ENCODE data around the gene MYO10. TPM values are rescaled to one million over a fixed set of nuclear protein-coding genes. Genes with fewer than 3 reads are reported as not detected.
"Not testable (repeated sequence)": the region's sequence is repeated elsewhere in the genome, so short reads cannot be mapped to it uniquely, and the experiment has no call there.

The MYO10 gene
- 35.3 TPM for polyA plus RNA-seq (ENCODE audit: insufficient read length)

DNA sequence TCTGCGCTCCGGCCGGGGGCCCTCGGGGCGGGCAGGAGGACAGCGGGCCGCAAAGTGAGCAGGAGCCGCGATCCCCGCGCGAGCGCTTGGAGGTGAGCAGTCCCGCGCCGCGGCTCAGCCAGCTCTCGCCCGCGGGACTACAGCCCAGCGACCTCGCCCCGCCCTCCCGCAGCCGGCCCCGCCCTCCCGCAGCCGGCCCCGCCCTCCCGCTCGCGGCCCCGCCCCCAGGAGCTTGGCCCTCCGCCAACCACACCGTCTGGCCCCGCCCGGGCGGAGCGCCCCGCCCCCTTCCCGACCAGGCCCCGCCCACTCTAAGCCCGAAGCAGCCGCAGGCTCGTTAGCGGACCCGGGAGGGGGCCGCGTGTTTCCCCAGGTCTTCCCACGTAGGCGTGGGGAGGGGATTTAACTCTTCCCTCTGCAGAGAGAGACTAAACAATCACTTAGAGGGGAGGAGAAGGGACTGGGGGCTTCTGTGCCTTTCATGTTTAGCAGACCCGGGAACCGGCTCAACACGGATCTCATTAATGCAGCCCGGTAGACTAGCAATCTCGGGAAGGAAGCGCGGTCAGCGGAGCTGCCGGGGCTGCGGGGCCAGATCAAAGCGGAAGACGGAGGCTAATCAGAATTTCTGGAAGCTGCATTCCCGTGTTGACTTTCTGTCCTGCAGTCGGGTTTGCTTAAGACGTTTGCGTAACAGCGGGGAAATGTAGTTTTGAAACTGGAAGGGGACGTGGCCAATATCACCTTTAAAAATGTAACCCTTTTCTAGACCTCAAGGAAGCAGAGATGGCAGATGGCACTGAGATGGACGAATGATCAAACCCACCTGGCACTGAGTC is at the start of gene MYO10:
Gene MYO10 (minus strand): TSS at position 139 of the 839 bp plus-strand sequence. CDS start 480 bp downstream, outside the sequence.
- peak; percentile 70 for DNase-seq

DNA sequence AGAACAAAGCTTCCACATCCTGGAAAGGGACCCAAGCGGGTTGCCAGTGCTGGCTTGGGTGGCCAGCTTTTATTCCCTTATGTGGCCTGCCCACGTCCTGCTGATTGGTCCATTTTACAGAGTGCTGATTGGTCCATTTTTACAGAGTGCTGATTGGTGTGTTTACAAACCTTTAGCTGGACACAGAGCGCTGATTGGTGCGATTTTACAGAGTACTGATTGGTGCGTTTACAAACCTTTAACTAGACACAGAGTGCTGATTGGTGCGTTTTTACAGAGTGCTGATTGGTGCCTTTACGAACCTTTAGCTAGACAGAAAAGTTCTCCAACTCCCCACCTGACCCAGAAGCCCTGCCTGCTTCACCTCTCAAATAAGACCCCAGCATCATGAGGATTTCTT is 49.2 kb upstream of the MYO10 start:
- not testable (repeated sequence) for DNase-seq

DNA sequence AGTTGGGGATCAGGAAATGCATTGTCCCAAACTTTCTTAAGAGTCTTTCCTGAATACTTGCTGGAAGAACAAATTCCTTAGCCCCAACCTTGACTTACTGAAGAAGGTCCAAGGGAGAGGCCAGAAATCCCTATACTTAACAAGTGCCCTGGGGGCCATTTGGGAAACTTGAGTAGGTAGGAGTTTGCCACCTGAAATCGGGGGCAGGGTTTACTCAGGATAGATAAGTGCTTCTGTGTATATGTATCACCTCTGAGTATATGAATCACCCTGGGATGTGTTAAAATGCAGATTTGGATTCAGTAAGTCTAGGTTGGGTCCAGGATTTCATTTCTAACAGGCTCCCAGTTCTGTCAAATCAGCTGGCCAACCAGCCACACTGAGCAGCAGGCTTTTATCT is 47.9 kb upstream of the MYO10 start:
- no peak for DNase-seq

DNA sequence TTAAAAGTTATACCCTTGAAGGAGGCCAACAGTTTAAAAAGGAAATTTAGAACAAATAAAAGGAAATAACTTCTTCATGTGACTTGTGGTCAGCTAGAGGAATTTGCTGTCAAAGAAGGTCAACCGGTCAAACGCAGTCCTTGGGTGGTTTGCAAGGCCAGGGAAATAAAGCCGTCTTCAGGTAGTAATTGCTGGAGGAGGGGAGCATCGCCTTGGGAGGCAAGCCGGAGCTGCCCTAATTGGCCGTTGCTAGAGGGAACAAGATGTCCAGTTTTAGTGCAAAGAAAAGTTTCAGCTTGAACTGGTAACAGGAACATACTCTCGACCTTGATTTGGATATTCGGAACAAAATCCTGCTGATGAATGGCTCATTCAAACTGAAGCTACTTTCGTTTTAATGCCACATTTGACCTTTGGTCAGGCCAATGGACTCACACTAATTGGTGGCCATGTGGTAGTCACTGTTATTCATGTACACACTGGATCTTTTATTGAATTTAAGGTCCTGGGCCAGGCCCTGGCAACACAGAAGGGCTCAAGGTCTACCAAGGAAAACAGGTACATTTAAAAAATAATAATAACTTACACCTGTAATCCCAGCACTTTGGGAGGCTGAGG is 47.0 kb upstream of the MYO10 start:
- no peak for DNase-seq

DNA sequence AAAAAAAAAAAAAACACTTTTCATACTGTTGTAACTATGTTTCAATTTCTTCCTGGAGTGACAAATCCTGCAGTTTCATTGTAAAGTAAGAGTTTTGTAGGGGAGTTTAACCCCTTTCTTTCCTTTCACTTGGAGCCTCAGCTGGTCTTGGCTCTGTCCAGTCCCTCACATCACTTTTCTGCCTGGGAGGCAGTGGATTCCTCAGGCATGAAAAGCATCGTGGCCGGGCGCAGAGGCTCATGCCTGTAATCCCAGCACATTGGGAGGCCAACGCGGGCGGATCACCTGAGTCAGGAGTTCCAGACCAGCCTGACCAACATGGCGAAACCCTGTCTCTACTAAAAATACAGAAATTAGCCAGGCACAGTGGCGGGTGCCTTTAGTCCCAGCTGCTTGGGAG is 45.6 kb upstream of the MYO10 start:
- DNase-seq, result no peak

DNA sequence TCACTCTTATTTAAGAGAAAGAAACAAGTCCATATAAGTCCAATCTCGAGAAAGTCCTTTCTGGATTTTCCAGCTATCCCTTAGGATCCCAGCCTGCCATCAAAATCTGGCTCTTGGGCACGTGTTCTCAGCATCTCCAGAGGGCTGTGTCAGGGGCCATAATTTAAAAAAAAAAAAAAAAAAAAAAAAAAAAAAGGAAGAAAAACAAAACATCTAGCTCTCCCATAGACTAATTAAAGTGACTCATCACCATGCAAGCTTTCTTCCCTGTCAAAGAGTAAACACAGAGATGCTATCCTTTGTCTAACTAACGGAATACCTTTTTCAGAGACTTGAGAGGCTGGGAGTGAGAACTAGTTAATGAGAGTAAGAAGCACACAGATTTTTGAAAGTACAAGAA is 44.9 kb upstream of the MYO10 start:
- DNase-seq, result no peak

DNA sequence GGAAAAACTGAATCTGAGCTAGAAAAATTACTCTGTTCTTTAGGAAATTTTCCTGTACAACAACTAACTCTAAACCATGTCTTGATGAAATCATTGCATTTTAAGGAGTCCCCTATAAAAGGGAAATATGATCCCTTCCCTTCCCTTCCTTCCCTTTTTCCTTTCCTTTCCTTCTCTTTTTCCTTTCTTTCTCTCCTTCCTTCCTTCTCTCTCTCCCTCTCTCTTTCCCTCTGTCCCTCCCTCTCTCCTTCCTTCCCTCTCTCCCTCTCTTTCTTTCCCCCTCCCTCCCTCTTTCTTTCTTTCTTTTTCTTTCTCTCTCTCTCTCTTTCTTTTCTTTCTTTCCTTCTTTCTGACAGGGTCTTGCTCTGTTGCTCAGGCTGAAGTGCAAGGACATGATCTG is 42.2 kb upstream of the MYO10 start:
- DNase-seq, result no peak

DNA sequence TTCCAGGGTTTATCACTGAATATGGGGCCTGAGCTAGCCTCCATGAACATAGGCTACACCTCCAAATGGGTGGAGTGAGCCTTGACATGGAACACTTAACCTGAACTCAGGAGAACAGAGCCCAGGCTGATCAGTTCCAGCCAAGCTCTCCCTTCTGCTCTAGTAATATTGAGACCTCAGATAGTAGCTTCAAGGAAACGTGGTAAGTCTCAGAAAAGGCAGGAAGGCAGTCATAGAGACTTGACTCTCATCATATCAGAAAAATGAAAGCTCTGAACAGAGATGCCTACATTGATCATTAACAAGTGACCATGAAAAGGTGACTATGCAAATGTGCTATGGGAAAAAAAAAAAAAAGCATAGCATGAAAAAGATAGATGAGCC is 40.5 kb upstream of the MYO10 start:
- no peak for DNase-seq

DNA sequence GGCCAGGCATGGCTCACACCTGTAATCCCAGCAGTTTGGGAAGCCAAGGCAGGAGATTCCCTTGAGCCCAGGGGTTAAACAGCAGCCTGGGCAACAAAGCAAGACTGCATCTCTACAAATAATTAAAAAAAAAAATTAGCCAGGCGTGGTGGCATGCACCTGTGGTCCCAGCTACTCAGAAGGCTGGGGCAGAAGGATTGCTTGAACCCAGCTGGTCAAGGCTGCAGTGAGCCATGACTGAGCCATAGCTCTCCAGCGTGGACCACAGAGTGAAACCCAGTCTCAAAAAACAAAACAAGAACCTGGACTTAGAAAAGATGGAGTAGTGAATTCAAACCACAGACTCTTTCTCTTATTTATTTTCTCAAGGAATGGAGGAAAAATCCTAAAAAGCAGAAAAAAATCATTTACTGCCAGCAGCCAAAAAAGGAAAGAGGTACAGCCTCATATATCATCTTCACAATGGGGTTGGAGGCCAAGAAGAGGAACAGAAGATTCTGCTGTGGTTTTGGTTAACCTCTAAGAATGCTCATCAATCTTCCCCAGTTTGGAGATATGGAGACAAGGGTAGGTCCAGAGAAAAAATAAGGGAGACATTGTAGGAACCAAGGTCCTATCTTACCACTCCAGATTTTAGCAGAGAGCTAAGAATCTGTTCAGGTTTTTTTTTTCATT is 40.0 kb upstream of the MYO10 start:
- DNase-seq, result no peak

DNA sequence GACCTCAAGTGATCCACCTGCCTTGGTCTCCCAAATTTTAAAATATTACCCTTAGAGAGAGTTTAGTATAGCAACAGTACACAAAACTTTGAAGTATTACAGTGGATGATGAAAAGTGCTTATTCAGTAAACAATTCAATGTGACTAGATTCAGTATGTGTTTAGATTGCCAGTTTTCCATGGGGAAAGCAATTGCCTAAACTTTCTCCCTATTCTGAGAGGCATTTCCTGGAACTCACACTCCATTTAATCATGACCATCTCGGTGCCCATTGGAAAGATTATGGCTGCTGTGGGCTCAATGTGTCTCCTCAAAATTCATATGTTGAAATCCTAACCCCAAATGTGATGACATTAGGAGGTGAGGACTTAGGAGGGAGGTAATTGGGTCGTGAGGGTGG is 38.9 kb upstream of the MYO10 start:
- no peak for DNase-seq

DNA sequence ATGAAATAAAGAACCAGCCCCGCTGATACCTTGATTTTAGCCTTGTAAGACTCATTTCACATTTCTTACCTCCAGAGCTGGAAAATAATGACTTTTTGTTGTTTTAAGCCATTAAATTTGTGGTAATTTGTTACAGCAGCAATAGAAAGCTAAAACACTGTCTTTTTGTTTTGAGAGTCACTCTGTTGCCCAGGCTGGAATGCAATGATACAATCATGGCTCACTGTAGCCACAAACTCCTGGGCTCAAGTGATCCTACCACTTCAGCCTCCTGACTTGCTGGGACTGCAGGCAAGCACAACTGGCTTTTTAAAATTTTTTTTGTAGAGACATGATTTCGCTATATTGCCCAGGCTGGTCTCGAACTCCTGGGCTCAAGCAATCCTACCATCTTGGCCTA is 34.7 kb upstream of the MYO10 start:
- no peak for DNase-seq

DNA sequence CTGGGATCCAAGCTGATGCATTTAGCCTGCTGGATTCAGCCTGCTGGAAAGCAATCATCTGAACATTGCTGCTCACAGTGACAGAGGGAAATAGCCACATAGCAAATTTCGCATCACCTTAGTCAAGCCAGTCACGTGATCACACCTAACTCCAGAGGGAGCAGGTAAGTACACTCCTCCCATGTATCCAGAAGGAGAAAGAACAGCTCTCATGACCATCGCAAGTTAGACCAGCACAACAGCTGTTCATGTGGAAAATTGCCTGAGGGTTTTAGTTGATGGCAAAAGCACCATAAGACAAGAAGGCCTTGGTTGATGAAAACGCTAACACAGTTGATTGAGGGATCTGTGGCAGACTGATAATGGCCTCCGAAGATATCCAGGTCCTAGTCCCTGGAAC is 34.2 kb upstream of the MYO10 start:
- DNase-seq, result no peak

DNA sequence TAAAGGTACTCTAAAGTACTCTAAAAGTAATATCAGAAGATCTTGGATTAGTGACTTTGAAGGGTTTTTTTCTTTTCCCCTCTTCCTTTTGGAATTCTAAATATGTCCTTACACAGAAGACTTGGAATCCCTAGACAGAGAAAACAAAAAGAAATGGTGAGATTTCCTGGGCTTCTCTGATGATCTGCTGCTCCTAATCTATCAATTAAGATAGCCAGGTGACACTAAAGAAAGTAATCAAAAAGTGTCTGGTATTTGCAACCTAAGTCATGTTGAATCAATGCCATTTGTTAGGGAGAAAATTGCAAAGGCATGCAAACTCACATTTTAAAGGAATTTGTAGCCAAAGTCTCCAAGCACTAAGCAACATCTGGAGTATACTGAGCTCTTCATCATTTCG is 29.5 kb upstream of the MYO10 start:
- DNase-seq, result no peak

DNA sequence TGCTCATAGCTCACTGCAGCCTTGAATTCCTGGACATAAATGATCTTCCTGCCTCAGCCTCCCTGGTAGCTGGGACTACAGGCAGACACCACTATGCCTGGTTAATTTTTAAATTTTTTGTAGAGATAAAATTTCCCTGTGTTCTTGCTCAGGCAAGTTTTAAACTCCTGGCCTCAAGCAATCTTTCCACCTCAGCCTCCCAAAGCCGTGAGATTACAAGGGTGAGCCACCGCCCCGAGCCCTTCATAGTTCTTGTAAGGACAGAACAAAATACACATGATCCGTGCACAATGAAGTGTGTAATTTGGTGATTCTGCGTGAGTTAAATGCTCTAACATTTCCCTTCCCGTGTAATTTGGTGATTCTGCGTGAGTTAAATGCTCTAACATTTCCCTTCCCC is 27.7 kb upstream of the MYO10 start:
- no peak for DNase-seq

DNA sequence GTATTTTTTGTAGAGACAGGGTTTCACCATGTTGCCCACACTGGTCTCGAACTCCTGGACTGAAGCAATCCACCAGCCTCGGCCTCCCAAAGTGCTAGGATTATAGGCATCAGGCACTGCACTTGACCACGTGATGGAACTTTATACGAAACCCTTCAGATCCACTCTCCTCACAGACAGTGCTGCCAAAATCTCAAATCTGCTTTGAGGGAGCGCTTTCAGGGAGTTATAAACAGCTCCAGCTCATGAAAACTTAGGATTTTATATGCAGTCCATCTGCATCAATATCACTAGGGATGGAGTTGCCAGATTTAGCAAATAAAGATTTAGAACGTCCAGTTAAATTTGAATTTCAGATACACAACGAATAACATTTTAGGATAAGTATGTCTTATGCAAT is 25.0 kb upstream of the MYO10 start:
- DNase-seq, result no peak

DNA sequence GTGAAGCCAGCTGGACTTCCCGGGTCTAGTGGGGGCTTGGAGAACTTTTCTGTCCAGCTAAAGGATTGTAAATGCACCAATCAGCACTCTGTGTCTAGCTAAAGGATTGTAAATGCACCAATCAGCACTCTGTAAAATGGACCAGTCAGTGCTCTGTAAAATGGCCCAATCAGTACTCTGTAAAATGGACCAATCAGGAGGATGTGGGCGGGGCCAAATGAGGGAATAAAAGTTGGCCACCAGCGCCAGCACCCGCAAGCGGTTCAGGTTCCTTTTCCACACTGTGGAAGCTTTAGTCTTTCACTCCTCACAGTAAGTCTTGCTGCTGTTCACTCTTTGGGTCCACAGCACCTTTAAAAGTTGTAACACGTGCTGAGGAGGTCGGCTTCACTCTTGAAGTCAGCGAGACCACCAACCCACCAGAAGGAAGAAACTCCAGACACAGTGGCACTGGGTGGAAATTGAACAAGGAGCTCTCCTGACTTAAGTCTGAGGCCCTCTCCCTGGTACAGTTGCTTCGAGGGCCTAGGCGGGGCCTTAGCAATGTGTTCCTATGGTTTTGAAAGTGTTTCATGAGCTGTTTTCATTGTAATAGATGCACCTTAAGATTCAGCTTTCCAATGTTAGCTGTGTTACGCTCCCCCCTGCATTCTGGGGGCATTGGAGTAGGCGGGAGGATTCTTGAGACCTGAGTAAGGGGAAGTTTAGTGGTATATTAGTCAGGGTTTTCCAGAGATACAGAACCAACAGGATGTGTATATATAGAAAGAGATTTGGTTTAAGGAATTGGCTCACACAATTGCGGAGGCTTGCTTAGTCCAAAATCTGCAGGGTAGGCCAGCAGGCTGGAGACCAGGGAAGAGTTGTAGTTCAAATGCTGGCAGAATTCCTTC is 21.5 kb upstream of the MYO10 start:
- DNase-seq, result peak; percentile 56

DNA sequence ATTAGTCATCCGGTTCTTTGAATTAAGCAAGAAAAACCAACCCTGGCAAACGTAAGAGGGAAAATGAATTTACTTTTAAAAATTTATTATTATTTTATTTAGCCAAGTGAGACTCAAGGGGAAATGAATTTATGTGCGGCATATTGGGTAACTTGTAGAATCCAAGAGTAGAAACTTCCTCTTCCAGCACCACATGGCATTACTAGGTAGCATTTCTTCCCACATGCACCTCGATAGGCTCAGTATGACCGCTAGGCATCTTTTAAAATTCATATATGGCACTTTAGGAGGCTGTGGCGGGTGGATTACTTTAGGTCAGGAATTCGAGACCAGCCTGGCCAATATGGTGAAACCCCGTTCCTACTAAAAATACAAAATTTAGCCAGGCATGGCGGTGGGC is 17.6 kb upstream of the MYO10 start:
- no peak for DNase-seq

DNA sequence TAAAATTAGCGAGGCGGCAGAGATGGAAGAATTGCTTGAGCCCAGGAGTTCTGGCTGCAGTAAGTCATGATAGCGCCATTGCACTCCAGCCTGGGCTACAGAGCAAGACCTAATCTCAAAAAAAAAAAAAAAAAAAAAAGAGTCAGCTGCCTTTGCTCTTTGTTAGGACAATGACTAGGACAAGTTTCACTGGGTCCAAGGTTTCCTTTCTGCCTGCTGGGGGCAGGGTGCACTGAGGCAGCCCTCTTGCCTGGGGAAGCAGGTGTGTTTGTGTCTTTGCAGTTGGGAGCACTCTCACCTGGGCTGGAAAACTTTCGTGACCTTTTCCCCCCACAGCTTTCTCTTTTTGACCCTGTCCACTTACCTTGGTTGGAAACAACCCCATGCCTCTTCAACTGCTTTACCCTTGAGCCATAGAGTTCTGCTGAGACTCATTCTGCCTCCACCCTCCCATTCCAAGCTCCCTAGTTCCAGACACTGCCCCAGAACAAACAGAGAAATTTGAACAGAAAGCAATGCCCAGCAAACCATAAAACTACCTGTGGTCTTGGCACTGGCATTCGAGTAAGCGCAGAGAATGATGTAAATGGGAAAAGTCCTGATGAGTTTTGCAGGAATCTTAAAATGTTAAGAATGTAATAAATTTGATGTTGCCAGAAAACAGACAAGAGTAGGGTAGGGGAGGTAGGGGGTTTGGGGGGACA is 17.0 kb upstream of the MYO10 start:
- no peak for DNase-seq

DNA sequence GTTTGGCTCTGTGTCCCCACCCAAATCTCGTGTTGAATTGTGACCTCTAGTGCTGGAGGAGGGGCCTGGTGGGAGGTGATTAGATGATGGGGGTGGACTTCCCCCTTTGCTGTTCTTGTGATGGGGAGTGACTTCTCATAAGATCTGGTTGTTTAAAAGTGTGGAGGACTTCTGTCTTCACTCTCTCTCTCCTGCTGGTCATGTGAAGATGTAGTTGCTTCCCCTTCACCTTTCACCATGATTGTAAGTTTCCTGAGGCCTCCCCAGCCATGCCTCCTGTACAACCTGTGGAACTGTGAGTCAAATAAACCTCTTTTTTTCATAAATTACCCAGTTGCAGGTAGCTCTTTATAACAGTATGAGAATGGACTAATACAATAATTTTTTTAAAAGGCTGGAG is 10.6 kb upstream of the MYO10 start:
- DNase-seq, result no peak

DNA sequence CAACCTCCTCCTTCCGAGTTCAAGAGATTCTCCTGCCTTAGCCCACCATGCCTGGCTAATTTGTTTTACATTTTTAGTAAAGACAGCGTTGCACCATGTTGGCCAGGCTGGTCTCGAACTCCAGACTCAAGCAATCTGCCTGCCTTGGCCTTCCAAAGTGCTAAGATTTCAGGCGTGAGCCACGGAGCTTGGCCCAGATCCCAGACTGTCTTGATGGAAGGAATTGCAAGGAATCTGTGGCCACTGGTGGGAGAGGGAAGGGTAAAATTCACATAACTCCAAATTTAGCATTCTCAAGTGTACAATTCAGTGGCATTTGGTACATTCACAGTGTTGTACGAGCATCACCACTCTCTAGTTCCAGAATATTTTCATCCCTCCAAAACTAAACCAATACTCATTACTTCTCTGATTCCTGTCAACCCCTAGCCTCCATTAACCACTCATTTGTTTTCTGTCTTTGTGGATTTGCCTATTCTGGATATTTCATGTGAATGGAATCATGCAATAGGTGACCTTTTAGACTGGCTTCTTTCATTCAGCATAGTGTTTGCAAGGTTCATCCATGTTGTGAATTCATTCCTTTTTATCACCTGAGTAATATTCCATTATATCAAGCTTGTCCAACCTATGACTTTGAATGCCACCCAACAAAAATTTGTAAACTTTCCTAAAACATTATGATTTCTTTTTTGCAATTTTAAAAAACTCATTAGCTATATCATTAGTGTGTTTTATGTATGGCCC is 8.9 kb upstream of the MYO10 start:
- no peak for DNase-seq
